ENCODE measurements around the gene NHSL1.

NHSL1 gene, protein sequence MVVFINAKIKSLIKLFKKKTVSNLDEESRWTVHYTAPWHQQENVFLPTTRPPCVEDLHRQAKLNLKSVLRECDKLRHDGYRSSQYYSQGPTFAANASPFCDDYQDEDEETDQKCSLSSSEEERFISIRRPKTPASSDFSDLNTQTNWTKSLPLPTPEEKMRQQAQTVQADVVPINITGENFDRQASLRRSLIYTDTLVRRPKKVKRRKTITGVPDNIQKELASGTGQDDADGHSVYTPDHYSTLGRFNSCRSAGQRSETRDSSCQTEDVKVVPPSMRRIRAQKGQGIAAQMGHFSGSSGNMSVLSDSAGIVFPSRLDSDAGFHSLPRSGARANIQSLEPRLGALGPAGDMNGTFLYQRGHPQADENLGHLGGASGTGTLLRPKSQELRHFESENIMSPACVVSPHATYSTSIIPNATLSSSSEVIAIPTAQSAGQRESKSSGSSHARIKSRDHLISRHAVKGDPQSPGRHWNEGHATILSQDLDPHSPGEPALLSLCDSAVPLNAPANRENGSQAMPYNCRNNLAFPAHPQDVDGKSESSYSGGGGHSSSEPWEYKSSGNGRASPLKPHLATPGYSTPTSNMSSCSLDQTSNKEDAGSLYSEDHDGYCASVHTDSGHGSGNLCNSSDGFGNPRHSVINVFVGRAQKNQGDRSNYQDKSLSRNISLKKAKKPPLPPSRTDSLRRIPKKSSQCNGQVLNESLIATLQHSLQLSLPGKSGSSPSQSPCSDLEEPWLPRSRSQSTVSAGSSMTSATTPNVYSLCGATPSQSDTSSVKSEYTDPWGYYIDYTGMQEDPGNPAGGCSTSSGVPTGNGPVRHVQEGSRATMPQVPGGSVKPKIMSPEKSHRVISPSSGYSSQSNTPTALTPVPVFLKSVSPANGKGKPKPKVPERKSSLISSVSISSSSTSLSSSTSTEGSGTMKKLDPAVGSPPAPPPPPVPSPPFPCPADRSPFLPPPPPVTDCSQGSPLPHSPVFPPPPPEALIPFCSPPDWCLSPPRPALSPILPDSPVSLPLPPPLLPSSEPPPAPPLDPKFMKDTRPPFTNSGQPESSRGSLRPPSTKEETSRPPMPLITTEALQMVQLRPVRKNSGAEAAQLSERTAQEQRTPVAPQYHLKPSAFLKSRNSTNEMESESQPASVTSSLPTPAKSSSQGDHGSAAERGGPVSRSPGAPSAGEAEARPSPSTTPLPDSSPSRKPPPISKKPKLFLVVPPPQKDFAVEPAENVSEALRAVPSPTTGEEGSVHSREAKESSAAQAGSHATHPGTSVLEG (N-terminal part only)

DNA sequence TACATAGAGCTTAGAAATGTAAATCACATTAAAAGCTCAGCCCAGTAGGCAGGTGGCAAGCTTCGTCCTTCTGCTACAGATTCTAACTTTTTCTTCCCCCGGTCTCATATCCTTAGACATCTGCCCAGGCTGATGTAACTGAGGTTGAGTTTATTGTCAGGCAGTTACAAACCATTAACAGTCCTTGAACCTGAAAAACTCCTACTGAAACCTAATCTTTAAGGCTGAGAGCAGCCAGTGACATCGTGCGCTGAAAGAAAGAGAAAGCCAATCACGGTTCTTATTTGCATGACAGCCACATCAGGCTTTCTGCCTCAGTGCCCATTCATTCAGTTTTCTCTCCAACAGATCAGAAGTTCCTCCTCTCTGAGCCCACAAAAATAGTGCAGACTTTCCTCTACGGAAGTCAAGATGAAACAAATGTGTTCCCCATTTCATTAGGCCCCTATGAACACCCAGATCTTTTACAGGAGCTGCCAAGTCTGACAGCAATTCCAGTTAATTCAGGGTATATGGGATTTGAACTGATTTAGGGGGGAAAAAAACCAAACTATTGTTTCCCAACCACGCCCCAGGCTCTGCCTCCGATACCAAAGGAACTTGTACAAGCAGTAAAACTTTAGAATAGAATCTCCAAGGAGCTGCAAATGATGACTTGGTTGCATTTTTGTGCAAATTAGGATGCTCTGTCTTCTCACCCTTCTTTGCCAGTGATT is at the start of gene NHSL1:
Gene NHSL1 (minus strand): TSS at position 192 of the 716 bp plus-strand sequence. CDS start 204 bp downstream, outside the sequence.
- Histone ChIP-seq H3K36me3 (replicated peaks; ENCODE audit: insufficient read depth, low read length) (no peaks in the 10 kb centered on the region), H3K4me1 (ENCODE audit: low read length) (no peaks in the 10 kb centered on the region), H3K4me2 (ENCODE audit: low read depth, low read length) (no peak within 1 kb of the TSS), H3K27ac (ENCODE audit: low read length) (no peak within 1 kb of the TSS), H3K4me3 (ENCODE audit: low read length) (no peak within 1 kb of the TSS), H4K20me1 (ENCODE audit: insufficient read depth, low read length) (no peaks in the 10 kb centered on the region), H3K79me2 (ENCODE audit: low read length) (no peaks in the 10 kb centered on the region), H3K9ac (ENCODE audit: low read length) (no peak within 1 kb of the TSS), H3K9me3 (replicated peaks; ENCODE audit: insufficient read depth, low read length) (no peaks in the 10 kb centered on the region), H3F3A (ENCODE audit: insufficient read depth, low read length) (no peaks in the 10 kb centered on the region), H3K9me2 (replicated peaks; ENCODE audit: insufficient read depth, low read length) (no peaks in the 10 kb centered on the region), H3K27me3 (replicated peaks; ENCODE audit: insufficient read depth, low read length) (no peaks in the 10 kb centered on the region), H2AFZ (ENCODE audit: low read length) (no peak within 1 kb of the TSS)
- TF ChIP-seq EZH2 (optimal IDR thresholded peaks at IDR 0.05; ENCODE audit: low read depth, low read length) = no peak
- TF ChIP-seq EZH2phosphoT487 (IDR thresholded peaks at IDR 0.05; ENCODE audit: low read length) = no peak
- no peak for TF ChIP-seq CTCF (IDR thresholded peaks at IDR 0.05; ENCODE audit: low read length)
- DNase-seq = no peak

- Histone ChIP-seq H3K79me2 (ENCODE audit: low read length) (no peaks in the 10 kb centered on the region), H3K9ac (ENCODE audit: low read length) (no peak overlapping the region), H3K9me2 (replicated peaks; ENCODE audit: insufficient read depth, low read length) (no peaks in the 10 kb centered on the region), H3K4me3 (ENCODE audit: low read length) (no peak overlapping the region), H2AFZ (ENCODE audit: low read length) (no peak overlapping the region), H3F3A (ENCODE audit: insufficient read depth, low read length) (no peaks in the 10 kb centered on the region), H3K27ac (ENCODE audit: low read length) (no peak overlapping the region), H4K20me1 (ENCODE audit: insufficient read depth, low read length) (no peaks in the 10 kb centered on the region), H3K36me3 (replicated peaks; ENCODE audit: insufficient read depth, low read length) (no peaks in the 10 kb centered on the region), H3K4me1 (ENCODE audit: low read length) (no peaks in the 10 kb centered on the region), H3K4me2 (ENCODE audit: low read depth, low read length) (no peak overlapping the region), H3K9me3 (replicated peaks; ENCODE audit: insufficient read depth, low read length) (no peaks in the 10 kb centered on the region), H3K27me3 (replicated peaks; ENCODE audit: insufficient read depth, low read length) (no peaks in the 10 kb centered on the region)
- no peak for DNase-seq
- TF ChIP-seq EZH2 (optimal IDR thresholded peaks at IDR 0.05; ENCODE audit: low read depth, low read length) (no peak), EZH2phosphoT487 (IDR thresholded peaks at IDR 0.05; ENCODE audit: low read length) (no peak), CTCF (IDR thresholded peaks at IDR 0.05; ENCODE audit: low read length) (no peak)
These were observed 47.5 kb upstream of the NHSL1 start for GRCh38 chr6:138546733-138547185.

DNA sequence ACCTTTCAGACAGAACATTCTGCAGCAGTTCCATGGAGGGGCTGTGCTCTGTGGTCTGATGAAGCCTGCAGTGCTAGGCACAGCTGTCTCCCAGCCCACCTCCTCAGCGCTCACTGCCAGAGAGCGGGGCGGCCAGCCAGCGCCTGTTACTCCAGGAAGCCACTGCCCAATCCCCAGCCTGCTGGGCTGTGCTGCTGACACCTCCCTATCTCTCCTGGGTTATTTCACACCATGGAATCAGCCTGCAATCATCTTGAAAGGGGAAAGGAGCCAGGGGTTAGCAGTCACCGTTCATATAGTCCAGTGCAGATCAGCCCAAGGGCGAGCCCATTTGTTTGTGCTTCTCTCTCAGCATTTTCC is 46.3 kb upstream of the NHSL1 start:
- Histone ChIP-seq H2AFZ (ENCODE audit: low read length) (no peak overlapping the region), H3K4me2 (ENCODE audit: low read depth, low read length) (no peak overlapping the region), H3K4me3 (ENCODE audit: low read length) (no peak overlapping the region), H3K27me3 (replicated peaks; ENCODE audit: insufficient read depth, low read length) (no peaks in the 10 kb centered on the region), H3K9me2 (replicated peaks; ENCODE audit: insufficient read depth, low read length) (no peaks in the 10 kb centered on the region), H3K36me3 (replicated peaks; ENCODE audit: insufficient read depth, low read length) (no peaks in the 10 kb centered on the region), H3F3A (ENCODE audit: insufficient read depth, low read length) (no peaks in the 10 kb centered on the region), H3K9ac (ENCODE audit: low read length) (no peak overlapping the region), H3K27ac (ENCODE audit: low read length) (no peak overlapping the region), H4K20me1 (ENCODE audit: insufficient read depth, low read length) (no peaks in the 10 kb centered on the region), H3K79me2 (ENCODE audit: low read length) (no peaks in the 10 kb centered on the region), H3K4me1 (ENCODE audit: low read length) (no peaks in the 10 kb centered on the region), H3K9me3 (replicated peaks; ENCODE audit: insufficient read depth, low read length) (no peaks in the 10 kb centered on the region)
- DNase-seq = no peak
- TF ChIP-seq EZH2phosphoT487 (IDR thresholded peaks at IDR 0.05; ENCODE audit: low read length) (no peak), EZH2 (optimal IDR thresholded peaks at IDR 0.05; ENCODE audit: low read depth, low read length) (no peak), CTCF (IDR thresholded peaks at IDR 0.05; ENCODE audit: low read length) (no peak)

All from MM.1S (cell line).